ENCODE data around the gene ARG2. TPM values are rescaled to one million over a fixed set of nuclear protein-coding genes. Genes with fewer than 3 reads are reported as not detected.

ARG2 gene
- total RNA-seq, 1 experiment from 2014 or later, result 17.6 TPM

GRCh38 chr14:67643713-67644112 is 24.0 kb downstream of the ARG2 start:
- ChIA-PET CTCF (interaction anchor here (0.6 to 1.9 kb wide), 6 partner anchors 9 to 59 kb away, joined by 3 to 14 read pairs (median 6); no protein-coding TSS in a partner anchor), POLR2A (interaction anchor here (0.6 to 1.5 kb wide), 10 partner anchors 8 to 61 kb away, joined by 3 to 7 read pairs (median 3); partner anchors contain the start of genes ARG2, PIGH and RDH11)
- H3K36me3 Mint-ChIP-seq (ENCODE audit: insufficient read depth, unreplicated experiment), result peaks cover 31% of the 10 kb centered on the region
- no peaks in the 10 kb centered on the region for H3K9me3 Mint-ChIP-seq (ENCODE audit: unreplicated experiment)
- no peak overlapping the region for H3K27ac Mint-ChIP-seq (ENCODE audit: low read depth, unreplicated experiment)
- H3K4me3 Mint-ChIP-seq (ENCODE audit: unreplicated experiment), result no peak overlapping the region
- H3K27me3 Mint-ChIP-seq (ENCODE audit: insufficient read depth, unreplicated experiment), result no peaks in the 10 kb centered on the region
- intact Hi-C loops (cut with micrococcal nuclease), result no loop called here
- no peak for DNase-seq (ENCODE audit: unreplicated experiment)
- peaks cover 5% of the 10 kb centered on the region for H3K4me1 Mint-ChIP-seq (ENCODE audit: insufficient read depth, unreplicated experiment)
- BruUV-seq (replicated peaks), result no TSS peak
- no peak for TF ChIP-seq CTCF (IDR thresholded peaks at IDR 0.05; ENCODE audit: unreplicated experiment)

GRCh38 chr14:67644428-67644827 is 24.7 kb downstream of the ARG2 start:
- ChIA-PET POLR2A (interaction anchor here (0.6 to 1.5 kb wide), 12 partner anchors 9 to 60 kb away, joined by 3 to 7 read pairs (median 3); partner anchors contain the start of genes ARG2, PIGH and RDH11), CTCF (interaction anchor here (0.5 to 1.9 kb wide), 7 partner anchors 22 to 227 kb away, joined by 3 to 14 read pairs (median 3); no protein-coding TSS in a partner anchor)

GRCh38 chr14:67645414-67645813 is 25.7 kb downstream of the ARG2 start:
- POLR2A ChIA-PET, result interaction anchor here (1.0 kb wide), 1 partner anchor 27 kb away, joined by 3 read pairs; no protein-coding TSS in a partner anchor
- no peaks in the 10 kb centered on the region for H3K9me3 Mint-ChIP-seq (ENCODE audit: unreplicated experiment)
- H3K4me1 Mint-ChIP-seq (ENCODE audit: insufficient read depth, unreplicated experiment), result peaks cover 6% of the 10 kb centered on the region
- no peak for TF ChIP-seq CTCF (IDR thresholded peaks at IDR 0.05; ENCODE audit: unreplicated experiment)
- no TSS peak for BruUV-seq (replicated peaks)
- DNase-seq (ENCODE audit: unreplicated experiment), result no peak
- CTCF ChIA-PET, result no interaction called here
- H3K36me3 Mint-ChIP-seq (ENCODE audit: insufficient read depth, unreplicated experiment), result peaks cover 38% of the 10 kb centered on the region
- intact Hi-C loops (cut with micrococcal nuclease), result no loop called here
- H3K27me3 Mint-ChIP-seq (ENCODE audit: insufficient read depth, unreplicated experiment), result no peaks in the 10 kb centered on the region
- H3K27ac Mint-ChIP-seq (ENCODE audit: low read depth, unreplicated experiment), result no peak overlapping the region
- no peak overlapping the region for H3K4me3 Mint-ChIP-seq (ENCODE audit: unreplicated experiment)

More at GRCh38 chr14:67644428-67644827, 24.7 kb downstream of the ARG2 start:
- peaks cover 5% of the 10 kb centered on the region for H3K4me1 Mint-ChIP-seq (ENCODE audit: insufficient read depth, unreplicated experiment)
- peak; percentile 20 for DNase-seq (ENCODE audit: unreplicated experiment)
- no peak overlapping the region for H3K27ac Mint-ChIP-seq (ENCODE audit: low read depth, unreplicated experiment)
- no peaks in the 10 kb centered on the region for H3K27me3 Mint-ChIP-seq (ENCODE audit: insufficient read depth, unreplicated experiment)
- BruUV-seq (replicated peaks), result no TSS peak
- peaks cover 31% of the 10 kb centered on the region for H3K36me3 Mint-ChIP-seq (ENCODE audit: insufficient read depth, unreplicated experiment)
- TF ChIP-seq CTCF (IDR thresholded peaks at IDR 0.05; ENCODE audit: unreplicated experiment), result no peak
- no peaks in the 10 kb centered on the region for H3K9me3 Mint-ChIP-seq (ENCODE audit: unreplicated experiment)
- H3K4me3 Mint-ChIP-seq (ENCODE audit: unreplicated experiment), result no peak overlapping the region
- intact Hi-C loops (cut with micrococcal nuclease), result no loop called here

GRCh38 chr14:67646131-67646530 is 26.4 kb downstream of the ARG2 start:
- Mint-ChIP-seq H3K4me1 (ENCODE audit: insufficient read depth, unreplicated experiment) (peaks cover 13% of the 10 kb centered on the region), H3K27me3 (ENCODE audit: insufficient read depth, unreplicated experiment) (no peaks in the 10 kb centered on the region), H3K27ac (ENCODE audit: low read depth, unreplicated experiment) (no peak overlapping the region), H3K4me3 (ENCODE audit: unreplicated experiment) (no peak overlapping the region), H3K9me3 (ENCODE audit: unreplicated experiment) (no peaks in the 10 kb centered on the region), H3K36me3 (ENCODE audit: insufficient read depth, unreplicated experiment) (peaks cover 46% of the 10 kb centered on the region)
- no peak for TF ChIP-seq CTCF (IDR thresholded peaks at IDR 0.05; ENCODE audit: unreplicated experiment)
- no peak for DNase-seq (ENCODE audit: unreplicated experiment)
- CTCF ChIA-PET, result no interaction called here
- intact Hi-C loops (cut with micrococcal nuclease), result no loop called here
- BruUV-seq (replicated peaks), result no TSS peak
- POLR2A ChIA-PET, result no interaction called here

Measured in MCF 10A (cell line).